GM12892 (cell line): ENCODE data around the gene LRP2.

ENCODE experiments used
- POLR2A ChIP-seq: IDR thresholded peaks from 2 replicates; pipeline ENCODE4 v1.6.1; 2011; ENCODE audit warnings: low read depth, low read length, control low read depth
- TAF1 ChIP-seq: IDR thresholded peaks from 2 replicates; pipeline ENCODE4 v1.6.1; 2011; ENCODE audit warnings: low read depth, mild to moderate bottlenecking, control low read depth, low read length, borderline replicate concordance

GRCh38 chr2:169339657-169340056 lies 22.7 kb downstream of the LRP2 start:
- TF ChIP-seq POLR2A (no peak), TAF1 (no peak)
